ENCODE data around the gene RASGRP2.
A peak's percentile ranks its signal among the peaks of the same experiment; 100 is the strongest.

DNA sequence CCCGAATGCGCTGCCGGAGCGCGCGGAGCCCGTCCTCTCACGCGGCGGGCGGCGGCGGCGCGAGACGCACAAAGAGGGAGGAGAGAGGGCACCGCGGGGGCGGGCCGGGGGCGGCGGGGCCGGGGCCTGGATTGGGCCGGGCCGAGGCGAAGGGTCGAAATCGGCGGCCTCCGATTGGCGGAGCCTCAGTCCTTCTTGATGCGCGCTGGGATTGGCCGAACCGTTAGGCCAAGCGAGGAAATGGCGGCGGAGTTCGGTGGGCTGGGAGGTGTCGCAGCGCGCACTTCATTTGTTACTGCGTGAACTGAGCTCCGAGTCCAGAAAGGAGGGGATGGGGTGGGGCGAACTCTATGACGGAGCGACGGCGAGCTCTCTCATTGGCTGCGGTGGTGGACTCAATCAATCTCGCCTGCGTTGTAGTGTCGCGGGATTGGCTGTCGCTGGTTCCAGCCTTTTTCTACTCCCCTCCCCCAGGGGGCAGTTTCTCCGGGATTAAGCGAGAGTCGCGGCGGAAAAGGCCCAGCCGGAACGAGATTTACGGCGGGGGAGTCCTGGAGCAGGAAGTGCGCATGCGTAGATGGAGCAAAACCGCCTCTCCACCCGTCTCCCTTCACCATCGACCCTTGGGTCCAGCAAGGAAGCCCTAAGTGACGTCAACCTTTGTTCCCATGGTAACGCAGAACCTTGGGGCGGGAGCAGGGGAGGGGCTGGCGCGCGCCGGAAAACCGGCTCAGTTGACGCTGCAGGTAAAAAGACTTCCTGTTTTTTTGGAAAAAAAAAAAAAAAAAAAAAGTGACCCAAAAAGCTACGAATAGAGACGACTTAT is 34.7 kb upstream of the RASGRP2 start, which contains the start of gene SF1:
- TF ChIP-seq, protein P1, sequence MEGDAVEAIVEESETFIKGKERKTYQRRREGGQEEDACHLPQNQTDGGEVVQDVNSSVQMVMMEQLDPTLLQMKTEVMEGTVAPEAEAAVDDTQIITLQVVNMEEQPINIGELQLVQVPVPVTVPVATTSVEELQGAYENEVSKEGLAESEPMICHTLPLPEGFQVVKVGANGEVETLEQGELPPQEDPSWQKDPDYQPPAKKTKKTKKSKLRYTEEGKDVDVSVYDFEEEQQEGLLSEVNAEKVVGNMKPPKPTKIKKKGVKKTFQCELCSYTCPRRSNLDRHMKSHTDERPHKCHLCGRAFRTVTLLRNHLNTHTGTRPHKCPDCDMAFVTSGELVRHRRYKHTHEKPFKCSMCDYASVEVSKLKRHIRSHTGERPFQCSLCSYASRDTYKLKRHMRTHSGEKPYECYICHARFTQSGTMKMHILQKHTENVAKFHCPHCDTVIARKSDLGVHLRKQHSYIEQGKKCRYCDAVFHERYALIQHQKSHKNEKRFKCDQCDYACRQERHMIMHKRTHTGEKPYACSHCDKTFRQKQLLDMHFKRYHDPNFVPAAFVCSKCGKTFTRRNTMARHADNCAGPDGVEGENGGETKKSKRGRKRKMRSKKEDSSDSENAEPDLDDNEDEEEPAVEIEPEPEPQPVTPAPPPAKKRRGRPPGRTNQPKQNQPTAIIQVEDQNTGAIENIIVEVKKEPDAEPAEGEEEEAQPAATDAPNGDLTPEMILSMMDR (IDR thresholded peaks at IDR 0.05) = peak in 1 of 3 experiments; percentile 6
- TF ChIP-seq POLR2A (IDR thresholded peaks at IDR 0.05; ENCODE audit: low read depth) = peak; percentile 65
- no peak for TF ChIP-seq EP300 (IDR thresholded peaks at IDR 0.05)

All from esophagus muscularis mucosa (tissue), 4 donors.